Pancreas (tissue), 10 donors: ENCODE data around the gene LYPD6B. TPM values are rescaled to one million over a fixed set of nuclear protein-coding genes. Genes with fewer than 3 reads are reported as not detected.

Source experiments
- ATAC-seq, 4 donors: fragments of 200-7000 bp; cut with Tn5 transposase; one replicate each; pipeline versions ENCODE4 v1.8.0 to v1.9.1; 2020; ENCODE audit warnings: mild to moderate bottlenecking in 4 of 4, moderate library complexity in 4 of 4
- DNase-seq, 6 donors: peaks; one replicate each; pipeline ENCODE4 v3.0.0-alpha.2; 2020
- FAIRE-seq: peaks from 2 replicates; lab custom pipeline; 2012; peaks lifted over from hg19 to GRCh38; lab: Jason Lieb, UNC
- H3K27ac ChIP-seq, 4 donors: fragments of 200-600 bp; sonication (generic); 1 replicate in 3 of 4; 2 replicates in 1 of 4; pipeline versions ENCODE4 v1.5.0 to v1.8.0; 2020
- H3K27me3 ChIP-seq, 4 donors: fragments of 200-600 bp; one replicate each; pipeline ENCODE4 v1.8.0; 2021
- H3K36me3 ChIP-seq, 3 donors: fragments of 200-600 bp; sonication (generic) in 1 of 3; one replicate each; pipeline versions ENCODE4 v1.5.0 to v1.8.0; 2020 to 2021
- H3K4me1 ChIP-seq, 3 donors: fragments of 200-600 bp; one replicate each; pipeline ENCODE4 v1.8.0; 2021
- H3K4me3 ChIP-seq, 4 donors: fragments of 200-600 bp; sonication (generic) in 2 of 4; one replicate each; pipeline versions ENCODE4 v1.5.0 to v1.8.0; 2020 to 2021
- H3K9me3 ChIP-seq, 4 donors: fragments of 200-600 bp; one replicate each; pipeline ENCODE4 v1.8.0; 2021
- CTCF ChIP-seq, 4 donors: fragments of 200-600 bp; sonication (generic) in 3 of 4; IDR thresholded peaks; one replicate each; pipeline versions ENCODE4 v1.5.0 to v1.8.0; 2021; ENCODE audit warnings: antibody characterized with exemption in 4 of 4
- WGBS, 2 donors: extraction: QIAGEN DNeasy Blood & Tissue Kit; methylation state at CpG; one replicate each; pipeline ENCODE4 v1.1.7; 2013; 5-methylcytosine and 5-hydroxymethylcytosine counted together
- intact Hi-C, 3 donors: fragments of 100-400 bp; cut with DNase I; formaldehyde crosslinking; loops; one replicate each; pipeline versions ENCODE4 v1.11.1 to v1.14.2; 2022
- polyA plus RNA-seq, 2 donors: library from polyadenylated mRNA; stranded (reverse); fragments of 200-250 nt; gene quantifications; one replicate each; pipeline ENCODE4 v1.2.3, GENCODE V29; 2013
- total RNA-seq, 6 donors: library from RNA; stranded (reverse); fragmentation: NEBNext Ultra II Directional in 4 of 6; extraction: Animal tissue kit (Norgen Biotek cat#: 25700) in 4 of 6; gene quantifications; one replicate each; pipeline versions ENCODE4 v1.2.1 to v1.2.4, GENCODE V29; 2021 to 2023
- donor health status: healthy with polysubstance abuse.
- donor health status: DM: no; HTN: no; CAD: no; lungs with moderate emphysema.
- donor health status: DM: no; HTN: no; CAD: no.
- donor health status: control.
- donor health status: control.
- donor health status: Bipolar disorder and iron deficiency.
- donor health status: DM: yes; HTN: yes; CAD: no.
- donor health status: DM: no; HTN: no; CAD: no.
- donor health status: DM: no; HTN: no; CAD: no.
- donor health status: DM: yes; HTN: yes; CAD: no.

LYPD6B gene
- total and polyA plus RNA-seq, 8 donors: 3.0 to 8.1 (median 4.6) TPM

GRCh38 chr2:149041482-149041881 is 3.0 kb downstream of the LYPD6B start:
- WGBS, 2 donors: 97 to 100% methylated on average over 1 of the region's 1 CpG
- DNase-seq (no peak), FAIRE-seq (no peak), ATAC-seq (no peak)
- intact Hi-C loops: no loop called here
- Histone ChIP-seq H3K27me3 (no peaks in the 10 kb centered on the region), H3K4me3 (no peak overlapping the region), H3K36me3 (no peaks in the 10 kb centered on the region), H3K9me3 (no peaks in the 10 kb centered on the region), H3K4me1 (no peaks in the 10 kb centered on the region), H3K27ac (no peak overlapping the region)
- no peak for TF ChIP-seq CTCF (IDR thresholded peaks at IDR 0.05)

- Histone ChIP-seq H3K9me3 (no peaks in the 10 kb centered on the region), H3K4me1 (no peaks in the 10 kb centered on the region), H3K36me3 (no peaks in the 10 kb centered on the region), H3K27ac (no peak overlapping the region), H3K4me3 (no peak overlapping the region), H3K27me3 (no peaks in the 10 kb centered on the region)
- ATAC-seq: no peak
- no peak for FAIRE-seq
- TF ChIP-seq CTCF (IDR thresholded peaks at IDR 0.05): no peak
- DNase-seq: no peak
- intact Hi-C loops: no loop called here
- 65 to 78% methylated on average over 1 of the region's 1 CpG for WGBS, 2 donors
These were observed 4.4 kb downstream of the LYPD6B start for GRCh38 chr2:149042881-149043280.

- H3K4me1 ChIP-seq: no peaks in the 10 kb centered on the region
- intact Hi-C loops: no loop called here
- no peaks in the 10 kb centered on the region for H3K9me3 ChIP-seq
- FAIRE-seq (no peak), DNase-seq (no peak), ATAC-seq (no peak)
- H3K4me3 ChIP-seq: no peak overlapping the region
- 74 to 91% methylated on average over 1 of the region's 1 CpG for WGBS, 2 donors
- H3K27me3 ChIP-seq: no peaks in the 10 kb centered on the region
- no peak overlapping the region for H3K27ac ChIP-seq
- H3K36me3 ChIP-seq: no peaks in the 10 kb centered on the region
- no peak for TF ChIP-seq CTCF (IDR thresholded peaks at IDR 0.05)
These were observed 6.0 kb downstream of the LYPD6B start for GRCh38 chr2:149044500-149044899.

GRCh38 chr2:149047118-149047517 is 8.6 kb downstream of the LYPD6B start:
- TF ChIP-seq CTCF (IDR thresholded peaks at IDR 0.05): no peak
- FAIRE-seq: no peak

GRCh38 chr2:149049142-149049541 is 10.6 kb downstream of the LYPD6B start:
- WGBS, 2 donors: 85 to 90% methylated on average over 2 of the region's 2 CpGs
- Histone ChIP-seq H3K36me3 (no peaks in the 10 kb centered on the region), H3K9me3 (no peaks in the 10 kb centered on the region), H3K27ac (no peak overlapping the region), H3K4me1 (no peaks in the 10 kb centered on the region), H3K4me3 (no peak overlapping the region), H3K27me3 (no peaks in the 10 kb centered on the region)
- no peak for ATAC-seq
- FAIRE-seq: no peak
- no peak for TF ChIP-seq CTCF (IDR thresholded peaks at IDR 0.05)
- no peak for DNase-seq
- intact Hi-C loops: no loop called here

More at GRCh38 chr2:149047118-149047517, 8.6 kb downstream of the LYPD6B start:
- no peaks in the 10 kb centered on the region for H3K4me1 ChIP-seq
- intact Hi-C loops: no loop called here
- no peaks in the 10 kb centered on the region for H3K9me3 ChIP-seq
- no peak overlapping the region for H3K27ac ChIP-seq
- WGBS, 2 donors: 94 to 97% methylated on average over 2 of the region's 2 CpGs
- H3K4me3 ChIP-seq: no peak overlapping the region
- ATAC-seq (no peak), DNase-seq (no peak)
- H3K36me3 ChIP-seq: no peaks in the 10 kb centered on the region
- H3K27me3 ChIP-seq: no peaks in the 10 kb centered on the region
